GM23338 (cell line): ENCODE measurements around the gene FHL2. TPM values are rescaled to one million over a fixed set of nuclear protein-coding genes. Genes with fewer than 3 reads are reported as not detected.

Source experiments
- ATAC-seq: fragments of 200-7000 bp; cut with Tn5 transposase; 3 replicates; pipeline ENCODE4 v1.9.1; 2020
- DNase-seq: peaks from one replicate; pipeline ENCODE4 v3.0.0-alpha.2; 2015; ENCODE audit warnings: low spot score
- H2AFZ ChIP-seq: fragments of 200-600 bp; sonication (generic); 2 replicates; pipeline ENCODE4 v1.8.0; 2016; ENCODE audit warnings: antibody characterized with exemption, mild to moderate bottlenecking, moderate library complexity
- H3F3A ChIP-seq: fragments of 200-600 bp; sonication (generic); replicated peaks from 2 replicates; pipeline ENCODE4 v1.8.0; 2017; ENCODE audit warnings: antibody characterized with exemption, mixed run types, low read depth
- H3K27ac ChIP-seq: fragments of 200-600 bp; sonication (generic); 2 replicates; pipeline ENCODE4 v1.6.1; 2016; ENCODE audit warnings: low read depth
- H3K27me3 ChIP-seq: fragments of 200-600 bp; sonication (generic); 2 replicates; pipeline ENCODE4 v1.8.0; 2016; ENCODE audit warnings: mild to moderate bottlenecking, mixed run types, moderate library complexity; ENCODE audit not compliant: insufficient read depth
- H3K36me3 ChIP-seq: fragments of 200-600 bp; sonication (generic); 2 replicates; pipeline ENCODE4 v1.8.0; 2016; ENCODE audit warnings: mild to moderate bottlenecking; ENCODE audit not compliant: insufficient read depth
- H3K4me1 ChIP-seq: fragments of 200-600 bp; sonication (generic); 2 replicates; pipeline ENCODE4 v1.8.0; 2016; ENCODE audit warnings: mild to moderate bottlenecking, moderate library complexity; ENCODE audit not compliant: insufficient read depth
- H3K4me2 ChIP-seq: fragments of 200-600 bp; sonication (generic); 2 replicates; pipeline ENCODE4 v1.7.1; 2017; ENCODE audit warnings: mixed run types
- H3K4me3 ChIP-seq: fragments of 200-600 bp; sonication (generic); 2 replicates; pipeline ENCODE4 v1.6.1; 2016; ENCODE audit warnings: mixed run types
- H3K79me2 ChIP-seq: fragments of 200-600 bp; sonication (generic); replicated peaks from 2 replicates; pipeline ENCODE4 v1.8.0; 2017; ENCODE audit warnings: mild to moderate bottlenecking; ENCODE audit not compliant: insufficient read depth
- H3K9me2 ChIP-seq: fragments of 200-600 bp; sonication (generic); 2 replicates; pipeline ENCODE4 v1.8.0; 2017; ENCODE audit not compliant: insufficient read depth
- H4K20me1 ChIP-seq: fragments of 200-600 bp; sonication (generic); replicated peaks from 2 replicates; pipeline ENCODE4 v1.8.0; 2017; ENCODE audit warnings: mild to moderate bottlenecking; ENCODE audit not compliant: insufficient read depth
- H3K27ac Mint-ChIP-seq: 2 replicates; pipeline ENCODE4 v1.8.0; 2020; ENCODE audit warnings: inconsistent platforms, mild to moderate bottlenecking, moderate library complexity, mixed read lengths
- H3K27me3 Mint-ChIP-seq: 3 replicates; pipeline ENCODE4 v1.8.0; 2022; ENCODE audit warnings: low read depth, mild to moderate bottlenecking, moderate library complexity, mixed read lengths, inconsistent platforms; ENCODE audit not compliant: insufficient read depth, poor library complexity
- H3K36me3 Mint-ChIP-seq: 3 replicates; pipeline ENCODE4 v1.8.0; 2021; ENCODE audit warnings: low read depth, mild to moderate bottlenecking, inconsistent platforms, moderate library complexity, mixed read lengths
- H3K4me1 Mint-ChIP-seq: 3 replicates; pipeline ENCODE4 v1.8.0; 2020; ENCODE audit warnings: mild to moderate bottlenecking, inconsistent platforms, mixed read lengths
- H3K4me3 Mint-ChIP-seq: 3 replicates; pipeline ENCODE4 v1.8.0; 2021; ENCODE audit warnings: moderate library complexity, mild to moderate bottlenecking, inconsistent platforms, mixed read lengths
- H3K9me3 Mint-ChIP-seq: 3 replicates; pipeline ENCODE4 v1.8.0; 2020; ENCODE audit warnings: moderate library complexity, mild to moderate bottlenecking, inconsistent platforms, mixed read lengths
- CREB1 ChIP-seq: fragments of 250-450 bp; sonication (Bioruptor Pico); IDR thresholded peaks from 2 replicates; pipeline ENCODE4 v1.5.0; 2020; ENCODE audit warnings: low read depth, mild to moderate bottlenecking, moderate library complexity
- ETS1 ChIP-seq: IDR thresholded peaks from 2 replicates; pipeline ENCODE4 v1.6.1; 2016; ENCODE audit warnings: antibody characterized with exemption
- EZH2 ChIP-seq: fragments of 200-600 bp; sonication (generic); IDR thresholded peaks from one replicate; pipeline ENCODE4 v1.8.0; 2017; ENCODE audit warnings: antibody characterized with exemption, mild to moderate bottlenecking, low read depth; ENCODE audit not compliant: unreplicated experiment
- EZH2phosphoT487 ChIP-seq: fragments of 200-600 bp; sonication (generic); IDR thresholded peaks from one replicate; pipeline ENCODE4 v1.8.1; 2018; ENCODE audit warnings: antibody characterized with exemption; ENCODE audit not compliant: unreplicated experiment
- JUNB ChIP-seq: IDR thresholded peaks from one replicate; pipeline ENCODE4 v1.6.1; 2016; ENCODE audit warnings: antibody characterized with exemption; ENCODE audit not compliant: unreplicated experiment
- NANOG ChIP-seq: IDR thresholded peaks from 2 replicates; pipeline ENCODE4 v1.6.1; 2016; ENCODE audit warnings: antibody characterized with exemption, borderline replicate concordance
- POLR2AphosphoS5 ChIP-seq: IDR thresholded peaks from 2 replicates; pipeline ENCODE4 v1.6.1; 2016; ENCODE audit warnings: antibody characterized with exemption, low read depth
- ZNF462 ChIP-seq: fragments of 250-450 bp; sonication (Bioruptor Pico); IDR thresholded peaks from 2 replicates; pipeline ENCODE4 v1.5.0; 2020; ENCODE audit warnings: mild to moderate bottlenecking, moderate library complexity
- polyA plus RNA-seq: library from polyadenylated mRNA; unstranded; fragments of >200 nt; fragmentation: Nextera tagmentation; extraction: Ambion mirVana; gene quantifications from 2 replicates; pipeline ENCODE4 v1.2.1, GENCODE V29; 2016
- total RNA-seq: library from RNA; depleted of rRNA; stranded (reverse); fragments of >200 nt; shearing (Covaris generic); gene quantifications from 2 replicates; pipeline ENCODE4 v1.2.3, GENCODE V29; 2014

The FHL2 gene
- total and polyA plus RNA-seq, 2 experiments from 2014 or later: 29.0 to 30.9 TPM

DNA sequence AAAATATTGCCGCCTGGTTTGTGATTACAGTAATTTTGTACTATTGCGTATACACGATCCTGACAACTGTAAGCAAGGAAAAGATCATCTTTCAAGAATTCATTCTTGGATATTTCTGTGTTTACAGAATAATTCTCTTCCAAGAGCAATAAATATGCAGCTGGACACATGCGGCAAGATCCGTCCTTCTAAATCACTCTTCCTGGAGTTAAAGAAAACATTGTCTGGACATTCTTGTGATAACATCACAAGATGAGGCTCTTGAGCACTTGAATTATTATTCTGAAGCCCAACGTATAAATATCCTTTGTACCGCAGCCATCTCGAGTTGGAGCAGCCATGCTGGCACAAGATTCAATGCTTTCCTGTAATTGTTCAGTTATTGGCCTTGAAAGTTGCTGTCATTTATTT lies 9.9 kb downstream of the FHL2 start (continued):
- TF ChIP-seq ZNF462 (CRISPR knock-in tag) (no peak), CREB1 (CRISPR knock-in tag) (no peak), NANOG (no peak), JUNB (no peak), POLR2AphosphoS5 (no peak), ETS1 (no peak), EZH2phosphoT487 (no peak)

DNA sequence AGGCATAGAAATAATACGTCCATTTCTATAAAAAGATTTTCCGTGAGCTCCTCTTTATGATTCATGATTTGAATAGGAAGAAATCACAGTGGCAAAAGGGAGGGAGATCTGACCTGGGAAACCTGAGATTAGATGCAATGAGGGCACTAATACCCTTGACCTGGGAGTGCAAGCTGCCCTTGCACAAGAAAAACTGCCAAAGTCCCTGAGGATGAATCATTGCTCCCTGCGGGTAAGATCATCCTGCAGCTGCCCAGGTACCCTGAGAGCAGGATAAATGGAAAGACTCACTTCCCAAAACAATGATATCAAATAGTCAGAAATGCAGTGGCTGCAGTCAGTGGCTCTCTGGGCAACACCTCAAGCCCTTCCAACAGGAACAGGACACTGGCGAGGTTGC lies 11.6 kb downstream of the FHL2 start:
- Mint-ChIP-seq H3K4me1 (no peaks in the 10 kb centered on the region), H3K9me3 (no peaks in the 10 kb centered on the region), H3K4me3 (no peak overlapping the region), H3K27ac (no peak overlapping the region), H3K36me3 (peaks cover 32% of the 10 kb centered on the region), H3K27me3 (no peaks in the 10 kb centered on the region)
- Histone ChIP-seq H3K36me3 (no peaks in the 10 kb centered on the region), H3K4me1 (no peaks in the 10 kb centered on the region), H4K20me1 (no peaks in the 10 kb centered on the region), H2AFZ (no peak overlapping the region), H3K79me2 (peaks cover 53% of the 10 kb centered on the region), H3K4me3 (no peak overlapping the region), H3K27me3 (no peaks in the 10 kb centered on the region), H3K4me2 (no peak overlapping the region), H3F3A (no peaks in the 10 kb centered on the region), H3K9me2 (no peaks in the 10 kb centered on the region), H3K27ac (no peak overlapping the region)
- no peak for ATAC-seq
- DNase-seq: no peak
- TF ChIP-seq ZNF462 (CRISPR knock-in tag): no peak
- TF ChIP-seq EZH2: no peak
- TF ChIP-seq JUNB: no peak
